ENCODE data around the gene PAGR1. TPM values are rescaled to one million over a fixed set of nuclear protein-coding genes. Genes with fewer than 3 reads are reported as not detected.
A peak's percentile ranks its signal among the peaks of the same experiment; 100 is the strongest.

The PAGR1 gene
- total and polyA plus RNA-seq, 2 experiments from 2014 or later, result 39.3 to 53.4 TPM

GRCh38 chr16:29810699-29811169 lies 5.2 kb upstream of the PAGR1 start:
- H3K4me3 ChIP-seq, result no peak overlapping the region
- H3K36me3 ChIP-seq (replicated peaks; ENCODE audit: insufficient read depth, low read depth), result no peaks in the 10 kb centered on the region
- DNase-seq (ENCODE audit: low spot score), result no peak
- no peaks in the 10 kb centered on the region for H3K9me3 ChIP-seq (ENCODE audit: low read depth)
- TF ChIP-seq EZH2phosphoT487 (IDR thresholded peaks at IDR 0.05; ENCODE audit: low read depth, severe bottlenecking, unreplicated experiment), result no peak
- no peak for TF ChIP-seq CTCF (IDR thresholded peaks at IDR 0.05; ENCODE audit: poor library complexity)
- no peak for TF ChIP-seq EZH2 (IDR thresholded peaks at IDR 0.05; ENCODE audit: borderline replicate concordance)
- peaks cover 44% of the 10 kb centered on the region for H3K79me2 ChIP-seq
- no peak overlapping the region for H2AFZ ChIP-seq
- peaks cover 40% of the 10 kb centered on the region for H3K4me1 ChIP-seq (ENCODE audit: insufficient read depth)
- WGBS (ENCODE audit: low lambda C conversion rate, missing lambda C conversion rate), result 26% methylated on average over 7 of the region's 9 CpGs
- no peaks in the 10 kb centered on the region for H3K27me3 ChIP-seq
- no peaks in the 10 kb centered on the region for H3K9me2 ChIP-seq (replicated peaks; ENCODE audit: insufficient read depth)
- H3K4me2 ChIP-seq, result peak overlapping the region; percentile 91
- peaks cover 24% of the 10 kb centered on the region for H4K20me1 ChIP-seq (ENCODE audit: insufficient read depth, poor library complexity, severe bottlenecking)
- H3K27ac ChIP-seq, result peak overlapping the region; percentile 93

GRCh38 chr16:29811170-29811895 lies 4.6 kb upstream of the PAGR1 start:
- TF ChIP-seq CTCF (IDR thresholded peaks at IDR 0.05; ENCODE audit: poor library complexity) (no peak), EZH2 (IDR thresholded peaks at IDR 0.05; ENCODE audit: borderline replicate concordance) (no peak), EZH2phosphoT487 (IDR thresholded peaks at IDR 0.05; ENCODE audit: low read depth, severe bottlenecking, unreplicated experiment) (no peak)
- Histone ChIP-seq H2AFZ (peak overlapping the region; percentile 29), H3K27ac (peak overlapping the region; percentile 93), H3K36me3 (replicated peaks; ENCODE audit: insufficient read depth, low read depth) (no peaks in the 10 kb centered on the region), H3K9me2 (replicated peaks; ENCODE audit: insufficient read depth) (no peaks in the 10 kb centered on the region), H3K27me3 (no peaks in the 10 kb centered on the region), H3K4me1 (ENCODE audit: insufficient read depth) (peaks cover 40% of the 10 kb centered on the region), H4K20me1 (ENCODE audit: insufficient read depth, poor library complexity, severe bottlenecking) (peaks cover 24% of the 10 kb centered on the region), H3K9me3 (ENCODE audit: low read depth) (no peaks in the 10 kb centered on the region), H3K79me2 (peaks cover 44% of the 10 kb centered on the region), H3K4me3 (peak overlapping the region; percentile 37), H3K4me2 (peak overlapping the region; percentile 91)
- WGBS (ENCODE audit: low lambda C conversion rate, missing lambda C conversion rate), result 1% methylated on average over 24 of the region's 31 CpGs
- DNase-seq (ENCODE audit: low spot score), result peak; percentile 98

GRCh38 chr16:29811896-29812665 lies 3.9 kb upstream of the PAGR1 start, which contains the start of gene PRRT2:
TSS of gene PRRT2 (plus strand) at chr16:29812193. CDS start at chr16:29813055, 862 bp downstream.
- H4K20me1 ChIP-seq (ENCODE audit: insufficient read depth, poor library complexity, severe bottlenecking), result peaks cover 24% of the 10 kb centered on the region
- no peaks in the 10 kb centered on the region for H3K36me3 ChIP-seq (replicated peaks; ENCODE audit: insufficient read depth, low read depth)
- H3K27ac ChIP-seq, result peak within 1 kb of the TSS; percentile 93
- no peaks in the 10 kb centered on the region for H3K9me2 ChIP-seq (replicated peaks; ENCODE audit: insufficient read depth)
- peak within 1 kb of the TSS; percentile 29 for H2AFZ ChIP-seq
- H3K4me3 ChIP-seq, result peak within 1 kb of the TSS; percentile 37
- TF ChIP-seq CTCF (IDR thresholded peaks at IDR 0.05; ENCODE audit: poor library complexity), result no peak
- no peak for TF ChIP-seq EZH2 (IDR thresholded peaks at IDR 0.05; ENCODE audit: borderline replicate concordance)
- no peak for TF ChIP-seq EZH2phosphoT487 (IDR thresholded peaks at IDR 0.05; ENCODE audit: low read depth, severe bottlenecking, unreplicated experiment)
- H3K4me2 ChIP-seq, result peak within 1 kb of the TSS; percentile 91
- peaks cover 47% of the 10 kb centered on the region for H3K79me2 ChIP-seq
- no peaks in the 10 kb centered on the region for H3K27me3 ChIP-seq
- 0% methylated on average over 32 of the region's 69 CpGs for WGBS (ENCODE audit: low lambda C conversion rate, missing lambda C conversion rate)
- no peaks in the 10 kb centered on the region for H3K9me3 ChIP-seq (ENCODE audit: low read depth)
- H3K4me1 ChIP-seq (ENCODE audit: insufficient read depth), result peaks cover 43% of the 10 kb centered on the region
- DNase-seq (ENCODE audit: low spot score), result peak; percentile 85
